ENCODE measurements around the gene ITGB4. TPM values are rescaled to one million over a fixed set of nuclear protein-coding genes. Genes with fewer than 3 reads are reported as not detected.

ITGB4 gene
- total and polyA plus RNA-seq, 10 of the 15 experiments (the other 5 are each of a cell fraction or from before 2014, with no cell fraction given), result 0.06 to 1.6 (median 0.27) TPM; not detected in 2

GRCh38 chr17:75724016-75725003 lies 3.1 kb downstream of the ITGB4 start:
- Histone ChIP-seq H3K27me3 (replicated peaks in 1 of 2; ENCODE audit: control insufficient read depth in 2 of 2, insufficient read depth in 2 of 2, low read length in 1 of 2) (peaks cover 0 to 1% of the 10 kb centered on the region in 2 experiments; a peak in 2 of 4 replicates), H3K27ac (ENCODE audit: control insufficient read depth, insufficient read depth) (no peak overlapping the region), H3K4me2 (ENCODE audit: control insufficient read depth, insufficient read depth) (no peak overlapping the region), H3K4me3 (no peak overlapping the region), H3K4me1 (ENCODE audit: control insufficient read depth, insufficient read depth, low read length) (no peaks in the 10 kb centered on the region), H3K9ac (ENCODE audit: control insufficient read depth, insufficient read depth, low read length) (no peak overlapping the region), H3K36me3 (ENCODE audit: control insufficient read depth in 2 of 2, insufficient read depth in 2 of 2, low read length in 1 of 2) (no peaks in the 10 kb centered on the region), H4K20me1 (ENCODE audit: control insufficient read depth, insufficient read depth) (no peaks in the 10 kb centered on the region), H3K9me3 (replicated peaks; ENCODE audit: control insufficient read depth, insufficient read depth, low read length) (no peaks in the 10 kb centered on the region), H2AFZ (ENCODE audit: control insufficient read depth, low read depth, low read length) (no peak overlapping the region), H3K79me2 (ENCODE audit: control insufficient read depth, insufficient read depth, low read length) (no peaks in the 10 kb centered on the region)
- no TSS peak for BruUV-seq (replicated peaks)
- ChIA-PET SMC1A (ENCODE audit: uncharacterized antibody, unreplicated experiment) (no interaction called here), RAD21 (ENCODE audit: unreplicated experiment) (no interaction called here), CTCF (interaction anchor here (1.1 to 1.6 kb wide), 3 partner anchors 24 to 434 kb away, joined by 3 to 5 read pairs (median 4); partner anchors contain the start of gene SMIM5), POLR2A (no interaction called here)
- intact Hi-C loops (cut with micrococcal nuclease; ENCODE audit: unreplicated experiment), result no loop called here
- in situ Hi-C loops (cut with MboI), result no loop called here
- DNase-seq (ENCODE audit: low read depth, low spot score), result no peak
- no peak for FAIRE-seq
- WGBS (ENCODE audit: insufficient coverage, insufficient replicate concordance, low lambda C conversion rate, missing lambda C conversion rate), result 37% methylated on average over 23 of the region's 23 CpGs
- ATAC-seq, result no peak
- TF ChIP-seq MXI1 (IDR thresholded peaks at IDR 0.05; ENCODE audit: low read depth, low read length) (no peak), PBX3 (IDR thresholded peaks at IDR 0.05; ENCODE audit: insufficient replicate concordance, low read depth, low read length) (no peak), MTA2 (IDR thresholded peaks at IDR 0.05; ENCODE audit: low read depth) (no peak), ZNF592 (IDR thresholded peaks at IDR 0.05) (no peak), EP300 (IDR thresholded peaks at IDR 0.05; ENCODE audit: borderline replicate concordance in 1 of 2, control insufficient read depth in 1 of 2, low read depth in 2 of 2, low read length in 2 of 2) (no peak), POLR2AphosphoS2 (IDR thresholded peaks at IDR 0.05; ENCODE audit: low read depth, low read length) (no peak), IRF5 (IDR thresholded peaks at IDR 0.05; ENCODE audit: borderline replicate concordance) (no peak), RELA (IDR thresholded peaks at IDR 0.05; ENCODE audit: borderline replicate concordance, partially characterized antibody) (no peak), EGR1 (IDR thresholded peaks at IDR 0.05; ENCODE audit: borderline replicate concordance in 1 of 2, low read depth in 2 of 2, low read length in 2 of 2) (no peak), GABPA (IDR thresholded peaks at IDR 0.05; ENCODE audit: low read depth) (no peak)
